Activated CD8-positive, alpha-beta T cell treated with anti-CD3 and anti-CD28 coated beads, Interleukin-2, amount 10 ng/mL, durations not matched to agents 7 days and 5 days (primary cell): Measurements from ENCODE around the gene OIP5. TPM values are rescaled to one million over a fixed set of nuclear protein-coding genes. Genes with fewer than 3 reads are reported as not detected.
"Not testable (repeated sequence)": the region's sequence is repeated elsewhere in the genome, so short reads cannot be mapped to it uniquely, and the experiment has no call there.

ENCODE experiments used
- ATAC-seq: fragments of 150-1000 bp; cut with Tn5 transposase; one replicate; pipeline ENCODE4 v1.10.0; 2021; ENCODE audit warnings: moderate library complexity
- CTCF ChIA-PET: fragments of 350-600 bp; sonication (Branson Sonifier 250); formaldehyde crosslinking; loops from one replicate; lab custom pipeline; 2021; ENCODE audit warnings: antibody characterized with exemption; lab: Charles Lee
- POLR2A ChIA-PET: fragments of 350-600 bp; sonication (Branson Sonifier 250); formaldehyde crosslinking; loops from one replicate; lab custom pipeline; 2021; ENCODE audit warnings: antibody characterized with exemption; lab: Charles Lee
- DNase-seq: peaks from one replicate; pipeline ENCODE4 v3.0.0-alpha.2; 2020
- H3K27ac Mint-ChIP-seq: one replicate; pipeline ENCODE4 v1.8.0; 2021; ENCODE audit warnings: mild to moderate bottlenecking, mixed read lengths
- H3K27me3 Mint-ChIP-seq: one replicate; pipeline ENCODE4 v1.8.0; 2021; ENCODE audit warnings: low read depth, mixed read lengths
- H3K36me3 Mint-ChIP-seq: one replicate; pipeline ENCODE4 v1.8.0; 2021; ENCODE audit warnings: low read depth, mixed read lengths
- H3K4me1 Mint-ChIP-seq: one replicate; pipeline ENCODE4 v1.8.0; 2021; ENCODE audit warnings: low read depth, mixed read lengths
- H3K4me3 Mint-ChIP-seq: one replicate; pipeline ENCODE4 v1.8.0; 2021; ENCODE audit warnings: mild to moderate bottlenecking, mixed read lengths
- H3K9me3 Mint-ChIP-seq: one replicate; pipeline ENCODE4 v1.8.0; 2022; ENCODE audit warnings: mixed read lengths; ENCODE audit not compliant: insufficient read depth
- total RNA-seq, 2 experiments: library from RNA; stranded (reverse); gene quantifications; one replicate each; pipeline ENCODE4 v1.2.3, GENCODE V29; 2021

OIP5 gene
- total RNA-seq, 2 experiments from 2014 or later: 22.8 to 23.8 TPM

GRCh38 chr15:41282436-41282835 is 50.0 kb downstream of the OIP5 start:
- not testable (repeated sequence) for H3K27me3 Mint-ChIP-seq, DNase-seq, ATAC-seq, H3K9me3 Mint-ChIP-seq
- Mint-ChIP-seq H3K27ac (peak overlapping the region; percentile 95), H3K4me3 (peak overlapping the region; percentile 96), H3K36me3 (peaks cover 59% of the 10 kb centered on the region), H3K4me1 (peaks cover 38% of the 10 kb centered on the region)
- POLR2A ChIA-PET: interaction anchor here (0.6 to 1.9 kb wide), 3 partner anchors 50 to 539 kb away, joined by 3 to 12 read pairs (median 3); partner anchors contain the start of genes CHAC1, NUSAP1 and OIP5
- CTCF ChIA-PET: interaction anchor here (1.3 kb wide), 1 partner anchor 50 kb away, joined by 4 read pairs; the partner anchor contains the start of genes NUSAP1 and OIP5

- no peaks in the 10 kb centered on the region for H3K9me3 Mint-ChIP-seq
- ChIA-PET POLR2A (no interaction called here), CTCF (no interaction called here)
- H3K36me3 Mint-ChIP-seq: peaks cover 48% of the 10 kb centered on the region
- ATAC-seq (no peak), DNase-seq (no peak)
- no peak overlapping the region for H3K4me3 Mint-ChIP-seq
- H3K27me3 Mint-ChIP-seq: no peaks in the 10 kb centered on the region
- H3K27ac Mint-ChIP-seq: no peak overlapping the region
- peaks cover 28% of the 10 kb centered on the region for H3K4me1 Mint-ChIP-seq
Measured at GRCh38 chr15:41281236-41281635, 51.2 kb downstream of the OIP5 start.

GRCh38 chr15:41279535-41280283 is 52.7 kb downstream of the OIP5 start:
- H3K4me1 Mint-ChIP-seq: peaks cover 17% of the 10 kb centered on the region

GRCh38 chr15:41278319-41278718 is 54.1 kb downstream of the OIP5 start:
- ATAC-seq (no peak), DNase-seq (no peak)
- no peaks in the 10 kb centered on the region for H3K9me3 Mint-ChIP-seq
- peaks cover 28% of the 10 kb centered on the region for H3K36me3 Mint-ChIP-seq
- no peak overlapping the region for H3K4me3 Mint-ChIP-seq
- no peaks in the 10 kb centered on the region for H3K27me3 Mint-ChIP-seq
- POLR2A ChIA-PET: no interaction called here
- H3K4me1 Mint-ChIP-seq: peaks cover 12% of the 10 kb centered on the region
- CTCF ChIA-PET: no interaction called here
- H3K27ac Mint-ChIP-seq: no peak overlapping the region

More at GRCh38 chr15:41279535-41280283, 52.7 kb downstream of the OIP5 start:
- Mint-ChIP-seq H3K27me3 (no peaks in the 10 kb centered on the region), H3K36me3 (peaks cover 33% of the 10 kb centered on the region), H3K27ac (peak overlapping the region; percentile 7), H3K9me3 (no peaks in the 10 kb centered on the region), H3K4me3 (no peak overlapping the region)
- CTCF ChIA-PET: no interaction called here
- POLR2A ChIA-PET: no interaction called here
- DNase-seq (no peak), ATAC-seq (no peak)

GRCh38 chr15:41276831-41277230 is 55.6 kb downstream of the OIP5 start:
- no peaks in the 10 kb centered on the region for H3K9me3 Mint-ChIP-seq

GRCh38 chr15:41269887-41270286 is 62.5 kb downstream of the OIP5 start:
- no peaks in the 10 kb centered on the region for H3K9me3 Mint-ChIP-seq
- H3K4me3 Mint-ChIP-seq: no peak overlapping the region
- ChIA-PET CTCF (no interaction called here), POLR2A (interaction anchor here (1.4 kb wide), 1 partner anchor 13 kb away, joined by 5 read pairs; no protein-coding TSS in a partner anchor)
- peaks cover 11% of the 10 kb centered on the region for H3K36me3 Mint-ChIP-seq
- H3K27me3 Mint-ChIP-seq: no peaks in the 10 kb centered on the region
- no peak overlapping the region for H3K27ac Mint-ChIP-seq
- no peaks in the 10 kb centered on the region for H3K4me1 Mint-ChIP-seq
- no peak for ATAC-seq
- DNase-seq: no peak

More at GRCh38 chr15:41276831-41277230, 55.6 kb downstream of the OIP5 start:
- peaks cover 3% of the 10 kb centered on the region for H3K4me1 Mint-ChIP-seq
- CTCF ChIA-PET: no interaction called here
- ATAC-seq: no peak
- no peaks in the 10 kb centered on the region for H3K27me3 Mint-ChIP-seq
- POLR2A ChIA-PET: interaction anchor here (0.6 kb wide), 1 partner anchor 312 kb away, joined by 3 read pairs; no protein-coding TSS in a partner anchor
- no peak overlapping the region for H3K27ac Mint-ChIP-seq
- H3K36me3 Mint-ChIP-seq: peaks cover 24% of the 10 kb centered on the region
- H3K4me3 Mint-ChIP-seq: no peak overlapping the region
- no peak for DNase-seq

GRCh38 chr15:41263891-41264351 is 68.5 kb downstream of the OIP5 start:
- H3K36me3 Mint-ChIP-seq: peaks cover 14% of the 10 kb centered on the region
- POLR2A ChIA-PET: interaction anchor here (1.4 kb wide), 1 partner anchor 20 kb away, joined by 3 read pairs; no protein-coding TSS in a partner anchor
- DNase-seq (no peak), ATAC-seq (no peak)
- H3K9me3 Mint-ChIP-seq: no peaks in the 10 kb centered on the region
- no peaks in the 10 kb centered on the region for H3K4me1 Mint-ChIP-seq
- CTCF ChIA-PET: no interaction called here
- no peaks in the 10 kb centered on the region for H3K27me3 Mint-ChIP-seq
- H3K4me3 Mint-ChIP-seq: no peak overlapping the region
- no peak overlapping the region for H3K27ac Mint-ChIP-seq

- Mint-ChIP-seq H3K36me3 (peaks cover 18% of the 10 kb centered on the region), H3K4me3 (no peak overlapping the region), H3K4me1 (no peaks in the 10 kb centered on the region), H3K9me3 (no peaks in the 10 kb centered on the region), H3K27me3 (no peaks in the 10 kb centered on the region), H3K27ac (no peak overlapping the region)
- ChIA-PET POLR2A (no interaction called here), CTCF (no interaction called here)
- no peak for DNase-seq
- no peak for ATAC-seq
Measured at GRCh38 chr15:41262571-41262970, 69.8 kb downstream of the OIP5 start.

- H3K27ac Mint-ChIP-seq, ATAC-seq, CTCF ChIA-PET, H3K9me3 Mint-ChIP-seq, H3K4me1 Mint-ChIP-seq, POLR2A ChIA-PET, DNase-seq, H3K27me3 Mint-ChIP-seq, H3K4me3 Mint-ChIP-seq: not testable (repeated sequence)
- peaks cover 17% of the 10 kb centered on the region for H3K36me3 Mint-ChIP-seq
Measured at GRCh38 chr15:41260924-41261323, 71.5 kb downstream of the OIP5 start.

- POLR2A ChIA-PET: interaction anchor here (0.7 kb wide), 1 partner anchor 318 kb away, joined by 3 read pairs; no protein-coding TSS in a partner anchor
- Mint-ChIP-seq H3K36me3 (peaks cover 18% of the 10 kb centered on the region), H3K27ac (no peak overlapping the region), H3K4me1 (no peaks in the 10 kb centered on the region), H3K9me3 (no peaks in the 10 kb centered on the region), H3K27me3 (no peaks in the 10 kb centered on the region), H3K4me3 (no peak overlapping the region)
- CTCF ChIA-PET: no interaction called here
- ATAC-seq: no peak
- no peak for DNase-seq
Measured at GRCh38 chr15:41259546-41260189, 72.7 kb downstream of the OIP5 start.
